Measurements from ENCODE around the gene TMEM165.

Gene TMEM165

DNA sequence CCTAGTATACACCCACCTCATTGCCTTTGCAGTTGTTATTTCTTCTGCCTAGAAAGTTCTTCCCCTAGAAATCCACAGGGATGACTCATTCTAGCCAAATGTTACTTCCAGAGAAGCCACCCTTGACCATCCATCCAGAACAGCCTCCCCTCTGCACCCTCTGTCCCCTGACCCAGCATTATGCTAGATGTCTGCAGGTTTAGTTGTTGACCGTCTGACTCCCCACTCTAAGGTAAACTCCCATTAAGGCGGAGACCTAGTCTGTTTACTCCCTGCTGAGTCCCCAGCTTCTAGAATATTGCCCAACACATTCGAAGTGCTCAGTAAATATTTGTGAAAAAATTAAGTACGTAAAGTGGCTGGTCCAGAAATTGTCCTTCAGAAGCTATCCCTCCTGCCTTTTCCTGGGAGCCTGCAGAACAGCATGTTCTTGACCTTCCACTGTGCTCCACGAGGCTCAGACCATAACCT lies 38.7 kb upstream of the TMEM165 start:
- H3K9me2 ChIP-seq (replicated peaks; ENCODE audit: low read depth, low read length), result no peaks in the 10 kb centered on the region
- H4K20me1 ChIP-seq (ENCODE audit: insufficient read depth, low read length, poor library complexity, severe bottlenecking), result no peaks in the 10 kb centered on the region
- no peak overlapping the region for H3K9ac ChIP-seq (ENCODE audit: low read depth, low read length, poor library complexity, severe bottlenecking)
- TF ChIP-seq EZH2phosphoT487 (IDR thresholded peaks at IDR 0.05; ENCODE audit: borderline replicate concordance), result no peak
- TF ChIP-seq, protein P1, sequence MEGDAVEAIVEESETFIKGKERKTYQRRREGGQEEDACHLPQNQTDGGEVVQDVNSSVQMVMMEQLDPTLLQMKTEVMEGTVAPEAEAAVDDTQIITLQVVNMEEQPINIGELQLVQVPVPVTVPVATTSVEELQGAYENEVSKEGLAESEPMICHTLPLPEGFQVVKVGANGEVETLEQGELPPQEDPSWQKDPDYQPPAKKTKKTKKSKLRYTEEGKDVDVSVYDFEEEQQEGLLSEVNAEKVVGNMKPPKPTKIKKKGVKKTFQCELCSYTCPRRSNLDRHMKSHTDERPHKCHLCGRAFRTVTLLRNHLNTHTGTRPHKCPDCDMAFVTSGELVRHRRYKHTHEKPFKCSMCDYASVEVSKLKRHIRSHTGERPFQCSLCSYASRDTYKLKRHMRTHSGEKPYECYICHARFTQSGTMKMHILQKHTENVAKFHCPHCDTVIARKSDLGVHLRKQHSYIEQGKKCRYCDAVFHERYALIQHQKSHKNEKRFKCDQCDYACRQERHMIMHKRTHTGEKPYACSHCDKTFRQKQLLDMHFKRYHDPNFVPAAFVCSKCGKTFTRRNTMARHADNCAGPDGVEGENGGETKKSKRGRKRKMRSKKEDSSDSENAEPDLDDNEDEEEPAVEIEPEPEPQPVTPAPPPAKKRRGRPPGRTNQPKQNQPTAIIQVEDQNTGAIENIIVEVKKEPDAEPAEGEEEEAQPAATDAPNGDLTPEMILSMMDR (conservative IDR thresholded peaks at IDR 0.05; ENCODE audit: low read length), result no peak
- H2AFZ ChIP-seq (ENCODE audit: low read length), result no peak overlapping the region
- no peak overlapping the region for H3K4me2 ChIP-seq (ENCODE audit: low read depth, low read length, poor library complexity, severe bottlenecking)
- H3K4me1 ChIP-seq (ENCODE audit: insufficient read depth, low read length, poor library complexity, severe bottlenecking), result peaks cover 13% of the 10 kb centered on the region
- no peaks in the 10 kb centered on the region for H3K36me3 ChIP-seq (ENCODE audit: insufficient read depth, low read length)
- no peaks in the 10 kb centered on the region for H3F3A ChIP-seq (ENCODE audit: low read depth)
- H3K27me3 ChIP-seq (ENCODE audit: insufficient read depth, low read length, poor library complexity, severe bottlenecking), result no peaks in the 10 kb centered on the region
- H3K9me3 ChIP-seq (ENCODE audit: insufficient read depth, low read depth, low read length), result no peaks in the 10 kb centered on the region
- H3K79me2 ChIP-seq (ENCODE audit: insufficient read depth, low read length), result no peaks in the 10 kb centered on the region
- no peak overlapping the region for H3K4me3 ChIP-seq (ENCODE audit: low read length, poor library complexity, severe bottlenecking)

DNA sequence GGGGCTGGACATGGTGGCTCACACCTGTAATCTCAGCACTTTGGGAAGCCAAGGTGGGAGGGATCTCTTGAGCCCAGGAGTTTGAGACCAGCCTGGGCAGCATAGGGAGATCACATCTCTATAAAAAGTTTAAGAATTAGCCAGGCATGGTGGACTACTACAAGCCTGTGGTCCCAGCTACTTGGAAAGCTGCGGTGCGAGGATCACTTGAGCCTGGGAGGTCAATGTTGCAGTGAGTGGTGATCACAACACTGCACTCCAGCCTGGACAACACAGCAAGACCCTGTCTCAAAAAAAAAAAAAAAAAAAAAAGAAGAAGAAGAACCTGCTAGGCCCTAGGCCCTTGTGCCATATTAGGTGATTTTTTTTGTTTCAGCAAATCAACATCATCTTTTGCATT lies 37.5 kb upstream of the TMEM165 start:
- Histone ChIP-seq H3K4me1 (ENCODE audit: insufficient read depth, low read length, poor library complexity, severe bottlenecking) (peaks cover 13% of the 10 kb centered on the region), H2AFZ (ENCODE audit: low read length) (no peak overlapping the region), H3K4me2 (ENCODE audit: low read depth, low read length, poor library complexity, severe bottlenecking) (peak overlapping the region; percentile 10)

DNA sequence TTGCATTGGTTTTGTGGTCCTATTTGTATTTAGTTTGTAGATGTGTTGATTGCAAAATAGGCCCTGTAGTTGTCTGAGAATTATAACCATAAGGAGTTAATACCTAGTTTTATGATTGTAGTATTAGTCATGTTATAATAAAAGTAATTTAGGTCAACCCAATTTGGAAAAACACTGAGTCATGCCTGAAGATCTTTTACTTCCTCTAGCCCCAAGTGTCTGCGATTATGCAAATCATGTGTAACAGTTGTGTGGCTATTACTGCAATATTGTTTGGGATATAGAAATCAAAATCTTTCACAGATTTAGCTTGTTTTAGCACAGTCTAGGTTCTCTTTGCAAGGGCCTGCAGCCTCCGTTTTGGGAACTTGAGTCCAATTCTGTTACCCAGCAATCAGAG lies 37.1 kb upstream of the TMEM165 start:
- H3K79me2 ChIP-seq (ENCODE audit: insufficient read depth, low read length), result no peaks in the 10 kb centered on the region
- H3K9me2 ChIP-seq (replicated peaks; ENCODE audit: low read depth, low read length), result no peaks in the 10 kb centered on the region
- no peak for TF ChIP-seq EZH2phosphoT487 (IDR thresholded peaks at IDR 0.05; ENCODE audit: borderline replicate concordance)
- TF ChIP-seq, protein P1 (conservative IDR thresholded peaks at IDR 0.05; ENCODE audit: low read length), result no peak
- no peaks in the 10 kb centered on the region for H3K9me3 ChIP-seq (ENCODE audit: insufficient read depth, low read depth, low read length)
- no peaks in the 10 kb centered on the region for H3K36me3 ChIP-seq (ENCODE audit: insufficient read depth, low read length)
- no peaks in the 10 kb centered on the region for H3K27me3 ChIP-seq (ENCODE audit: insufficient read depth, low read length, poor library complexity, severe bottlenecking)
- H3K4me3 ChIP-seq (ENCODE audit: low read length, poor library complexity, severe bottlenecking), result no peak overlapping the region
- no peaks in the 10 kb centered on the region for H3F3A ChIP-seq (ENCODE audit: low read depth)
- no peaks in the 10 kb centered on the region for H4K20me1 ChIP-seq (ENCODE audit: insufficient read depth, low read length, poor library complexity, severe bottlenecking)
- peak overlapping the region; percentile 10 for H3K4me2 ChIP-seq (ENCODE audit: low read depth, low read length, poor library complexity, severe bottlenecking)
- no peak overlapping the region for H3K9ac ChIP-seq (ENCODE audit: low read depth, low read length, poor library complexity, severe bottlenecking)
- H3K4me1 ChIP-seq (ENCODE audit: insufficient read depth, low read length, poor library complexity, severe bottlenecking), result peaks cover 13% of the 10 kb centered on the region
- H2AFZ ChIP-seq (ENCODE audit: low read length), result no peak overlapping the region

More for the DNA sequence above, 37.5 kb upstream of the TMEM165 start:
- Histone ChIP-seq H3K9me2 (replicated peaks; ENCODE audit: low read depth, low read length) (no peaks in the 10 kb centered on the region), H3K27me3 (ENCODE audit: insufficient read depth, low read length, poor library complexity, severe bottlenecking) (no peaks in the 10 kb centered on the region), H4K20me1 (ENCODE audit: insufficient read depth, low read length, poor library complexity, severe bottlenecking) (no peaks in the 10 kb centered on the region), H3F3A (ENCODE audit: low read depth) (no peaks in the 10 kb centered on the region), H3K9ac (ENCODE audit: low read depth, low read length, poor library complexity, severe bottlenecking) (no peak overlapping the region), H3K9me3 (ENCODE audit: insufficient read depth, low read depth, low read length) (no peaks in the 10 kb centered on the region), H3K79me2 (ENCODE audit: insufficient read depth, low read length) (no peaks in the 10 kb centered on the region), H3K36me3 (ENCODE audit: insufficient read depth, low read length) (no peaks in the 10 kb centered on the region), H3K4me3 (ENCODE audit: low read length, poor library complexity, severe bottlenecking) (no peak overlapping the region)
- TF ChIP-seq, protein P1 (conservative IDR thresholded peaks at IDR 0.05; ENCODE audit: low read length), result no peak
- no peak for TF ChIP-seq EZH2phosphoT487 (IDR thresholded peaks at IDR 0.05; ENCODE audit: borderline replicate concordance)
